ENCODE results near the gene FBXL12. TPM values are rescaled to one million over a fixed set of nuclear protein-coding genes. Genes with fewer than 3 reads are reported as not detected.

Gene FBXL12, protein sequence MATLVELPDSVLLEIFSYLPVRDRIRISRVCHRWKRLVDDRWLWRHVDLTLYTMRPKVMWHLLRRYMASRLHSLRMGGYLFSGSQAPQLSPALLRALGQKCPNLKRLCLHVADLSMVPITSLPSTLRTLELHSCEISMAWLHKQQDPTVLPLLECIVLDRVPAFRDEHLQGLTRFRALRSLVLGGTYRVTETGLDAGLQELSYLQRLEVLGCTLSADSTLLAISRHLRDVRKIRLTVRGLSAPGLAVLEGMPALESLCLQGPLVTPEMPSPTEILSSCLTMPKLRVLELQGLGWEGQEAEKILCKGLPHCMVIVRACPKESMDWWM
- 10.7 and 11.9 TPM in 2 replicates for total RNA-seq

DNA sequence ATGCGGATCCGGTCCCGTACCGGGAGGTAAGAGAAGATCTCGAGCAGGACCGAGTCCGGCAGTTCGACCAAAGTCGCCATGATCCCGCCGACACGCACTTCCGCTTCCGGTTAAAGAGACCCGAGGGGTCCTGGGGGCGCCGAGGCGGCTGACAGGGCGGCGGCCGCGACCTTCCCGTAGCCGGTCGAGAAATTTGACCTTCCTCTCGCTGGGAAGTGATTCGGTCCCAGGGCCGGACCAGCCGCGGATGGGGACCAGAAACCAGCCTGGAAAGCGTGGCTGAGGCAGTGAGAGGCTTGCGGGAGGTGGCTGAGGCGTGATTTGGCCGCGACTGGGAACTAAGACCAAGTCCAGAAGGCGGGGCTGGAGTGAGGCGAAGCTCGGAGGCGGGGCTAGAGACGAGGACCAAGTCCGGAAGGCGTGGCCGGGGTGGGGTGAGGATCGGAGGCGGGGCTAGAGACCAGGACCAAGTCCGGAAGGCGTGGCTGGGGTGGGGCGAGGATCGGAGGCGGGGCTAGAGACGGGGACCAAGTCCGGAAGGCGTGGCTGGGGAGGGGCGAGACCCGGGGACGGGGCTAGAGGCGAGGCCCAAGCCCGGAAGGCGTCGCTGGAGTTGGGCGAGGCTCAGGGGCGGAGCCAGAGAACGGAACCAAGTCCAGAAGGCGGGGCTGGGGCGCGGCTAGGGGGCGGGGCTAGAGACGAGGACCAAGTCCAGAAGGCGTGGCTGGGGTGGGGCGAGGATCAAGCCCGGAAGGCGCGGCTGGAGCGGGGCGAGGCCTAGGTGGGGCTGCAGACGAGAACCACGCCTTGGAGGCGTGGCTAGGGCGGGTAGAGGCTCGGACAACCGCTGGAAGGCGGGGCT, at the start of gene FBXL12:
Gene FBXL12 (minus strand): TSS at position 346 of the 862 bp plus-strand sequence. CDS start 266 bp downstream, at position 80.

DNA sequence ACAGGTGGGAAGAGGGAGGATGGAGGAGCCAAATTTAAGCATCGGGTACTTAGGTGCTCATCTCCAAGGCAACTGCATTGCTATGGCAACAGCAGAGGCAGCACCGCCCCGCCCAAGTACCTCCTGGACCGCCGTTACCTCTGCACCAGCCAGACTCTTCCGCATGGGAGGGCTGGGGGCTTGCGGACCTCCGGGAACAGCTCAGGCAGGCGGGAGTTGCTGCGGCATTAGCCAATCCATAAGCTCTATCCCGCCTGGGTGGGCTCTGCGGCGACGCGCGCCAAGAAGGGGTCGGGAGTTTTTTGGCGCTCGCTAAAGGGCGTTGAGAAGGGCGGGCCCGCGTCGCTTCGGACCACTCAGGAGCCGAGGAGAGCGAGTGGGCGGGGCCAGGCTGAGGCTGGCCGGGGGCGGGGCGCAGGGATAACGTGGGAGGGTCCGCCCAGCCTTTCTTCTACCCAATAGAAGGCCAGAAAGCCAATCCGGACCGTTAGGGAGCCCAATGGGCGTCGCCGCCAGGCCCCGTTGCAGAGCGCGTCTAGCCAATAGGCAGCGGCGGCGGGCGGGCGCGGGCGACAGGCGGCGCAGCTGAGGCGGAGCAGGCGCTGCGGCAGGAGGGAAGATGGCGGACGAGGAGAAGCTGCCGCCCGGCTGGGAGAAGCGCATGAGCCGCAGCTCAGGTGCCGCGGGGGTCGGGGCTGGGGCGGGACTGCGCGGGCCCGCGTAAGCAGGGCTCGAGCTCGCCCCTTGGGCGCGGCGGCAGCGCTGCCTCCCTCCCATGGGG, 16.0 kb upstream of the FBXL12 start, which contains the start of gene PIN1:
Gene PIN1 (plus strand): TSS at position 593 of the 781 bp plus-strand sequence. CDS start 27 bp downstream, at position 620.

DNA sequence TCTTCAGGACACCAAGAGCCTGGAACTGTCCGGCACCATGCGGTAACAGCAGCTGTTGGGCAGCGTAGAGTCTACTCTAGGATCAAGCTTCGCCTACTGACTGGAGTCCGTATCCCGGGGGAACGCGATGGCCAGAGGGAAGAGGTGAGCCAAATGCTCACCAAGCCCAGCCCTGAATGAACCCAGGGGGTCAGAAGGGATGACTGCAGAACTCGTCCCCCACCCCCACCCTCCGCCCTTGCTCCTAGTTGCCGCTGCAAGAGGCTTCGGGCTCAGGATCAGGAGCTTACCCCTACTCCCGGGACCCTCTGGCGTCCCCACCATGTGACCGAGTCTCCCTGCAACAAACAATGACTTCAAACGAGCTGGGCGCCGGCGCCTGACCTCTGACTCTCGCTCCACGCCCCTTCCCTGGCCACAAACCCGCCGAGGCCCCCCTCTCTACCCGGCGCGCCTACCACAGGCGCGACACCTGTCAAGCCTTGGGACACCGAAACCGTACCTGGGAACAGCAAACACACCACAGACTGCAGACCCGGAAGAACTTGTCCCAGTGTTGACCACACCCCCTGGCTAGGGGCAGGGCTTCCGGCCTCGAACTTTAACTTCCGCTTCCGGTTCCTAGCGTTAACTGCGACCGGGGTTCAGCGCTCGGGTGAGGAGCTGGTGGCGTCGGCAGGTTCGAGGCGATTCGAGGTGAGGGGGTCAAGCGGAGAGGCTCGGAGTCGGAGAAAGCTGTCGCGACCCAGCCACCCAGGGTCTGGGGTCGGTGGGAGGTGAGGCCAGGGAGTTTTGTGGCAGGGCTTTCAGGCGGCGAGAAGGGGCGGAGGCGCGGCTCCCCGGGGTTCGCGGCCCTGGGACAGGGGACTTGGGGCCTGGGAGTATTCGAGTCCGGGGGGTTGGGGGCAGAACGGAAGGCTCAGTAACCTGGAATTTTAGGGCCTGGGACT, 8.7 kb upstream of the FBXL12 start, which contains the start of gene UBL5:
Gene UBL5 (plus strand): TSS at position 630 of the 950 bp plus-strand sequence. CDS start 420 bp downstream, outside the sequence.

DNA sequence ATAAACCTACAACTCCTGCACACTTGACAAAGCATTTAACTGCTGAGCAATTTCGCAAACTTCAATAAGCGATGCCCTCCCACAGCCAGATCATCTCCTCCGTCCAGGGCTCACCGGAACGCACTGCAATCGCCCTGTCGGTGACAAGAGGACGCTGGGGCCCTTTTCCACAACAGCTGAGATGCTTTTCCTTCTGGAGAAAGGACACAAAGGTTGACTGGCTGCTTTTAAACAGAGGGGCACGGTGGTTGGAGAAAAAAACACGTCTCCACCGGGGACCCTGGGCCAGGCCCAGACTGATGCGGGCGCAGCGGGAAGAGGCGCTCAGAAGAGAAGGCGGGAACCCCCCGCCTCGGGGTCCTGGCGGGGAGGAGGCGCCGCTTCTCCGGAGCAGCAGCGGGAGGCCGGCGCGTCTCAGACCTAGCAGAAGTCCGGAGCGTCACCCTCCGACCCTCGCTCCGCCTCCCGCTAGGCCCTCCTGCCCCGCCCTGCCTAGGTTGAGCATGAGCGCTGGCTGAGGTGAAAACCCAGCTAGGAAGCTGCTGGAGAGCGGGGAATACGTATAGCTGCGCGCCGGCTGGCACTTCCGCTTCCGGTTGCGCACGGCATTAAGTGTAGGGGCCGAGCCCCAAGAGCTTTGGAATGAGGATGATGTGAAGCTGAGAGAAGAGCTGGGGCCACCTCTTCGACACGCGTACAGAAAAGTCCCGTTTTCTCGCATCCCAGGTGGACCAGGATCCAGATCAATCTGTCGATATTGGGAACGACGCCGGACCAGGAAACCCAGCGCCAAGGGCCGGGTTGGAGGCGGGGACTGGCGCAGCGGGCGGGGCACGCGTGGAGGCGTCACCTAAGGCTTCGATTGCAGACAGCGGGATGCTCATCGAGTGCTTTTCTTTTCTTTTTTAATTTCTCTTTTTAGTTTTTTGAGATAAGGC, 50.4 kb downstream of the FBXL12 start, which contains the start of gene ZNF846:
Gene ZNF846 (minus strand): TSS at position 564 of the 938 bp plus-strand sequence. CDS start 3,788 bp downstream, outside the sequence.

Other genes starting within 250 kb of the FBXL12 start
- gene ZNF121, start 234.6 kb downstream of the FBXL12 start, total RNA-seq, result 33.9 and 45.0 TPM in 2 replicates
- gene ZNF561, start 197.8 kb downstream of the FBXL12 start, total RNA-seq, result 33.0 and 41.4 TPM in 2 replicates
- gene ZNF562, start 144.0 kb downstream of the FBXL12 start, total RNA-seq, result 19.8 and 23.1 TPM in 2 replicates
- 16.6 and 19.3 TPM in 2 replicates for gene ZNF846, start 50.3 kb downstream of the FBXL12 start, total RNA-seq
- 184 and 325 TPM in 2 replicates for gene UBL5, start 8.8 kb upstream of the FBXL12 start, total RNA-seq
- gene PIN1, start 16.2 kb upstream of the FBXL12 start, total RNA-seq, result 136 and 161 TPM in 2 replicates
- 0.19 and 1.3 TPM in 2 replicates for gene OLFM2, start 117.4 kb upstream of the FBXL12 start, total RNA-seq
- 3.5 and 6.3 TPM in 2 replicates for gene COL5A3, start 191.4 kb upstream of the FBXL12 start, total RNA-seq
- not detected in 2 replicates for gene RDH8, start 194.4 kb upstream of the FBXL12 start, total RNA-seq